PFSK-1 (cell line): Measurements from ENCODE around the gene NRL.
A peak's percentile ranks its signal among the peaks of the same experiment; 100 is the strongest.

Experiments
- FOXP2 ChIP-seq: optimal IDR thresholded peaks from 2 replicates; pipeline ENCODE3; 2011; ENCODE audit warnings: borderline replicate concordance, control low read depth, inconsistent platforms; ENCODE audit not compliant: insufficient read depth; ENCODE audit errors: extremely low read length, extremely low read depth
- POLR2AphosphoS5 ChIP-seq: IDR thresholded peaks from 2 replicates; pipeline ENCODE4 v1.6.1; 2012; ENCODE audit warnings: low read depth, mild to moderate bottlenecking, control low read depth, low read length, moderate library complexity

- TF ChIP-seq FOXP2 = peak; percentile 86
- TF ChIP-seq POLR2AphosphoS5 = peak; percentile 38
Measured at GRCh38 chr14:24114532-24115421, at the start of gene NRL, which contains the start of gene DCAF11.
